GM12878 (cell line): ENCODE measurements around the gene SQSTM1. TPM values are rescaled to one million over a fixed set of nuclear protein-coding genes. Genes with fewer than 3 reads are reported as not detected.
A peak's percentile ranks its signal among the peaks of the same experiment; 100 is the strongest.

Experiments used
- ATAC-seq: fragments of 200-7000 bp; cut with Tn5 transposase; 3 replicates; pipeline ENCODE4 v1.9.1; 2020; ENCODE audit warnings: mild to moderate bottlenecking, moderate library complexity
- BruUV-seq: library from RNA; stranded (reverse); fragments of 400-500 nt; replicated peaks from 2 replicates; lab custom pipeline; 2021; lab: Mats Ljungman, UMichigan
- CTCF ChIA-PET: fragments of 300-600 bp; sonication (Branson Sonifier 250); formaldehyde crosslinking; extraction: SDS; loops from one replicate; lab custom pipeline; 2021; ENCODE audit warnings: inconsistent platforms; lab: Yijun Ruan, JAX
- POLR2A ChIA-PET: fragments of 350-600 bp; formaldehyde crosslinking; extraction: SDS; loops from one replicate; lab custom pipeline; 2021; ENCODE audit warnings: inconsistent platforms; lab: Charles Lee
- RAD21 ChIA-PET: fragments of 300-600 bp; sonication (Branson Sonifier 250); formaldehyde crosslinking; loops from one replicate; lab custom pipeline; 2023; ENCODE audit warnings: antibody characterized with exemption; ENCODE audit not compliant: unreplicated experiment; lab: Charles Lee
- SMC1A ChIA-PET: fragments of 300-600 bp; sonication (Branson Sonifier 250); formaldehyde crosslinking; loops from one replicate; lab custom pipeline; 2023; ENCODE audit not compliant: unreplicated experiment, uncharacterized antibody; lab: Charles Lee
- DNase-seq: peaks from one replicate; pipeline ENCODE4 v3.0.0-alpha.2; 2011; ENCODE audit warnings: low read depth, low spot score
- FAIRE-seq: peaks from 3 replicates; lab custom pipeline; 2011; peaks lifted over from hg19 to GRCh38; lab: Jason Lieb, UNC
- H2AFZ ChIP-seq: 2 replicates; pipeline ENCODE4 v1.6.0; 2011; ENCODE audit warnings: low read depth, low read length, control low read depth; ENCODE audit not compliant: control insufficient read depth
- H3K27ac ChIP-seq: 2 replicates; pipeline ENCODE4 v1.5.1; 2011; ENCODE audit warnings: control low read depth; ENCODE audit not compliant: control insufficient read depth, insufficient read depth
- H3K27me3 ChIP-seq, 2 experiments: replicated peaks in 1 of 2; 2 replicates each; pipeline versions ENCODE4 v1.6.0 to v1.6.1; 2011; ENCODE audit warnings: low read length in 1 of 2; ENCODE audit not compliant: control insufficient read depth in 2 of 2, insufficient read depth in 2 of 2
- H3K36me3 ChIP-seq, 2 experiments: 2 replicates each; pipeline ENCODE4 v1.5.1; 2011; ENCODE audit warnings: low read length in 1 of 2; ENCODE audit not compliant: control insufficient read depth in 2 of 2, insufficient read depth in 2 of 2
- H3K4me1 ChIP-seq: 2 replicates; pipeline ENCODE4 v1.6.1; 2011; ENCODE audit warnings: mild to moderate bottlenecking, low read length, moderate library complexity, mixed read lengths; ENCODE audit not compliant: control insufficient read depth, insufficient read depth
- H3K4me2 ChIP-seq: 2 replicates; pipeline ENCODE4 v1.6.0; 2011; ENCODE audit warnings: control low read depth; ENCODE audit not compliant: control insufficient read depth, insufficient read depth
- H3K4me3 ChIP-seq: fragments of 200-600 bp; sonication (generic); 2 replicates; pipeline ENCODE4 v1.5.1; 2016
- H3K79me2 ChIP-seq: 2 replicates; pipeline ENCODE4 v1.6.0; 2011; ENCODE audit warnings: low read length; ENCODE audit not compliant: control insufficient read depth, insufficient read depth
- H3K9ac ChIP-seq: 2 replicates; pipeline ENCODE4 v1.8.0; 2011; ENCODE audit warnings: low read length, control low read depth, mixed read lengths; ENCODE audit not compliant: control insufficient read depth, insufficient read depth
- H3K9me3 ChIP-seq: replicated peaks from 3 replicates; pipeline ENCODE4 v1.5.1; 2011; ENCODE audit warnings: mild to moderate bottlenecking, low read length; ENCODE audit not compliant: control insufficient read depth, insufficient read depth
- H4K20me1 ChIP-seq: 2 replicates; pipeline ENCODE4 v1.6.0; 2011; ENCODE audit not compliant: control insufficient read depth, insufficient read depth
- BCL11A ChIP-seq: IDR thresholded peaks from 2 replicates; pipeline ENCODE4 v1.6.1; 2011; ENCODE audit warnings: low read depth, low read length
- BCL3 ChIP-seq: IDR thresholded peaks from 2 replicates; pipeline ENCODE4 v1.6.1; 2011; ENCODE audit warnings: borderline replicate concordance, low read depth, mild to moderate bottlenecking, moderate library complexity, low read length; ENCODE audit not compliant: insufficient read depth, poor library complexity, severe bottlenecking
- EP300 ChIP-seq, 2 experiments: fragments of 150-350 bp in 1 of 2; IDR thresholded peaks; 2 replicates each; pipeline ENCODE4 v1.6.1; 2011 to 2012; ENCODE audit warnings: low read depth in 2 of 2, low read length in 2 of 2, borderline replicate concordance in 1 of 2, improper control_type of control experiment in 1 of 2, inconsistent platforms in 1 of 2; ENCODE audit not compliant: control insufficient read depth in 1 of 2
- HDGF ChIP-seq: fragments of 450-650 bp; IDR thresholded peaks from 2 replicates; pipeline ENCODE4 v1.6.1; 2016; ENCODE audit warnings: antibody characterized with exemption
- NFYA ChIP-seq: IDR thresholded peaks from 2 replicates; pipeline ENCODE4 v1.6.1; 2011; ENCODE audit warnings: low read depth, mild to moderate bottlenecking, low read length, improper control_type of control experiment, borderline replicate concordance
- POLR2A ChIP-seq: IDR thresholded peaks from 2 replicates; pipeline ENCODE4 v1.6.1; 2011; ENCODE audit warnings: low read depth, mild to moderate bottlenecking, low read length
- POLR2AphosphoS5 ChIP-seq: IDR thresholded peaks from 2 replicates; pipeline ENCODE4 v1.6.1; 2011; ENCODE audit warnings: mild to moderate bottlenecking, low read length, inconsistent platforms
- POU2F2 ChIP-seq: IDR thresholded peaks from 3 replicates; pipeline ENCODE4 v1.6.1; 2011; ENCODE audit warnings: low read depth, mild to moderate bottlenecking, low read length, borderline replicate concordance
- RELB ChIP-seq: fragments of 450-650 bp; IDR thresholded peaks from 2 replicates; pipeline ENCODE4 v1.6.1; 2017; ENCODE audit warnings: low read depth, mild to moderate bottlenecking, moderate library complexity
- SKIL ChIP-seq: fragments of 450-650 bp; IDR thresholded peaks from 2 replicates; pipeline ENCODE4 v1.6.1; 2017; ENCODE audit warnings: mild to moderate bottlenecking, low read depth, inconsistent platforms; ENCODE audit not compliant: poor library complexity, severe bottlenecking
- SMAD1 ChIP-seq: fragments of 450-650 bp; IDR thresholded peaks from 2 replicates; pipeline ENCODE4 v1.6.1; 2018; ENCODE audit warnings: mild to moderate bottlenecking, low read depth; ENCODE audit not compliant: partially characterized antibody
- TCF7 ChIP-seq: IDR thresholded peaks from 2 replicates; pipeline ENCODE4 v1.6.1; 2014; ENCODE audit warnings: antibody characterized with exemption, borderline replicate concordance
- YBX1 ChIP-seq: fragments of 450-650 bp; IDR thresholded peaks from 2 replicates; pipeline ENCODE4 v1.6.1; 2016; ENCODE audit warnings: antibody characterized with exemption
- WGBS: methylation state at CpG from one replicate; pipeline ENCODE4 v1.1.6; 2016; ENCODE audit warnings: low lambda C conversion rate; ENCODE audit not compliant: insufficient replicate concordance, insufficient coverage; ENCODE audit errors: missing lambda C conversion rate; 5-methylcytosine and 5-hydroxymethylcytosine counted together
- in situ Hi-C: fragments of 300-500 bp; cut with MboI; formaldehyde crosslinking; loops from 9 replicates; pipeline ENCODE4 v1.14.3; 2018; ENCODE audit warnings: mixed read lengths
- intact Hi-C: fragments of 100-400 bp; cut with micrococcal nuclease; formaldehyde crosslinking; loops from one replicate; pipeline ENCODE4 v1.14.2; 2022; ENCODE audit not compliant: unreplicated experiment
- polyA plus RNA-seq, 11 experiments: library from polyadenylated mRNA; depleted of rRNA in 4 of 11; unstranded in 6 of 11; stranded (reverse) in 5 of 11; fragments of >200 nt; fragmentation: Nextera tagmentation in 4 of 11; fragmentation: Illumina TruSeq in 1 of 11; extraction: Ambion mirVana in 4 of 11; extraction: Trizol in 1 of 11; gene quantifications; 1 replicate in 1 of 11; 2 replicates in 10 of 11; pipeline versions ENCODE4 v1.2.1 to v1.2.3, GENCODE V29; 2011 to 2016; ENCODE audit warnings: inconsistent platforms in 2 of 11, missing spikeins in 2 of 11, low read depth in 1 of 11
- total RNA-seq, 4 experiments: library from RNA; depleted of rRNA in 3 of 4; stranded (reverse); fragments of >200 nt in 3 of 4; fragmentation: Illumina TruSeq in 1 of 4; extraction: Trizol in 1 of 4; gene quantifications; 2 replicates each; pipeline versions ENCODE4 v1.2.1 to v1.2.3, GENCODE V29; 2013 to 2021

SQSTM1 gene
- total and polyA plus RNA-seq, 10 of the 15 experiments (the other 5 are each of a cell fraction or from before 2014, with no cell fraction given), result 6.3 to 138 (median 62.1) TPM

DNA sequence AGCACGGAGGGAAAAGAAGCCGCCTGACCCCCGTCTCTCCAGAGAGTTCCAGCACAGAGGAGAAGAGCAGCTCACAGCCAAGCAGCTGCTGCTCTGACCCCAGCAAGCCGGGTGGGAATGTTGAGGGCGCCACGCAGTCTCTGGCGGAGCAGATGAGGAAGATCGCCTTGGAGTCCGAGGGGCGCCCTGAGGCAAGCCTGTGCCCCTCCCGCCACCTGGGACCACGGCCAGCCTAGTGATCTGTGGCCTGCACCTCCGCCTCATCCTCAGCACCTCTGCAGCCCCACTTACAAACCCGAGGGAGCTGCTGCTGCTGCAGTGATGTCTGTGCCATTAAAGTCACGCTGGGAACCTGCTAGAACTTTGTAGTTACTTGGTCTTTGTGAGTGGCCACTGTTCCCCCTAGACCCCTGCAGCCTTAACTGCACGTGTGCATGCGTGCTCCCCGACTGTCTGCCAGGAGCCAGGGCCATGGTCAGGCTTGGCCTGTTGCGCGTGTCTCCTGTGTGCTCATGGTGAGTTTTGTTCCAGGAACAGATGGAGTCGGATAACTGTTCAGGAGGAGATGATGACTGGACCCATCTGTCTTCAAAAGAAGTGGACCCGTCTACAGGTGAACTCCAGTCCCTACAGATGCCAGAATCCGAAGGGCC is 12.5 kb downstream of the SQSTM1 start:
- H3K27me3 ChIP-seq, result no peaks in the 10 kb centered on the region
- H3K79me2 ChIP-seq, result no peaks in the 10 kb centered on the region
- RAD21 ChIA-PET, result interaction anchor here (1.0 kb wide), 1 partner anchor 70 kb away, joined by 3 read pairs; no protein-coding TSS in a partner anchor
- intact Hi-C loops (no loop called here), in situ Hi-C loops (no loop called here)
- H3K4me1 ChIP-seq, result peaks cover 9% of the 10 kb centered on the region
- H3K36me3 ChIP-seq, result peaks cover 30 to 38% of the 10 kb centered on the region in 2 experiments
- no peak overlapping the region for H3K9ac ChIP-seq
- no peak overlapping the region for H2AFZ ChIP-seq
- ATAC-seq (no peak), FAIRE-seq (no peak), DNase-seq (no peak)
- CTCF ChIA-PET, result no interaction called here
- H3K9me3 ChIP-seq, result no peaks in the 10 kb centered on the region
- H3K4me2 ChIP-seq, result no peak overlapping the region
- 88% methylated on average over 23 of the region's 23 CpGs for WGBS
- no peak overlapping the region for H3K27ac ChIP-seq
- no peak overlapping the region for H3K4me3 ChIP-seq
- POLR2A ChIA-PET, result interaction anchor here (0.8 kb wide), 1 partner anchor 13 kb away, joined by 3 read pairs; the partner anchor contains the start of gene SQSTM1
- no TSS peak for BruUV-seq
- SMC1A ChIA-PET, result interaction anchor here (1.2 kb wide), 1 partner anchor 11 kb away, joined by 3 read pairs; no protein-coding TSS in a partner anchor
- H4K20me1 ChIP-seq, result no peaks in the 10 kb centered on the region
- no peak for TF ChIP-seq EP300 (IDR thresholded peaks at IDR 0.05; ENCODE audit: borderline replicate concordance in 1 of 2, control insufficient read depth in 1 of 2, low read depth in 2 of 2, low read length in 2 of 2)
- TF ChIP-seq YBX1, result no peak
- TF ChIP-seq RELB, result no peak
- TF ChIP-seq HDGF, result no peak
- no peak for TF ChIP-seq SMAD1
- no peak for TF ChIP-seq BCL3
- no peak for TF ChIP-seq POU2F2
- peak; percentile 68; the same call in 1 of the 2 replicates for TF ChIP-seq POLR2AphosphoS5
- TF ChIP-seq POLR2A, result peak; percentile 60
- no peak for TF ChIP-seq SKIL
- no peak for TF ChIP-seq NFYA
- TF ChIP-seq TCF7, result no peak
- TF ChIP-seq BCL11A, result no peak
